Fibroblast of lung (primary cell): ENCODE measurements around the gene DTX2.
"Not testable (repeated sequence)": the region's sequence is repeated elsewhere in the genome, so short reads cannot be mapped to it uniquely, and the experiment has no call there.

Experiments
- EZH2 ChIP-seq: IDR thresholded peaks from 2 replicates; pipeline ENCODE4 v1.5.1; 2012; ENCODE audit warnings: low read length, control low read depth, mild to moderate bottlenecking; ENCODE audit errors: missing control alignments
- TF ChIP-seq, protein P1 (sequence below), 2 donors: IDR thresholded peaks in 1 of 2; conservative IDR thresholded peaks in 1 of 2; 1 replicate in 1 of 2; 2 replicates in 1 of 2; pipeline ENCODE4 v1.5.1; 2011 to 2012; ENCODE audit warnings: low read length in 2 of 2, control low read depth in 1 of 2, inconsistent platforms in 1 of 2, low read depth in 1 of 2, mild to moderate bottlenecking in 1 of 2

DNA sequence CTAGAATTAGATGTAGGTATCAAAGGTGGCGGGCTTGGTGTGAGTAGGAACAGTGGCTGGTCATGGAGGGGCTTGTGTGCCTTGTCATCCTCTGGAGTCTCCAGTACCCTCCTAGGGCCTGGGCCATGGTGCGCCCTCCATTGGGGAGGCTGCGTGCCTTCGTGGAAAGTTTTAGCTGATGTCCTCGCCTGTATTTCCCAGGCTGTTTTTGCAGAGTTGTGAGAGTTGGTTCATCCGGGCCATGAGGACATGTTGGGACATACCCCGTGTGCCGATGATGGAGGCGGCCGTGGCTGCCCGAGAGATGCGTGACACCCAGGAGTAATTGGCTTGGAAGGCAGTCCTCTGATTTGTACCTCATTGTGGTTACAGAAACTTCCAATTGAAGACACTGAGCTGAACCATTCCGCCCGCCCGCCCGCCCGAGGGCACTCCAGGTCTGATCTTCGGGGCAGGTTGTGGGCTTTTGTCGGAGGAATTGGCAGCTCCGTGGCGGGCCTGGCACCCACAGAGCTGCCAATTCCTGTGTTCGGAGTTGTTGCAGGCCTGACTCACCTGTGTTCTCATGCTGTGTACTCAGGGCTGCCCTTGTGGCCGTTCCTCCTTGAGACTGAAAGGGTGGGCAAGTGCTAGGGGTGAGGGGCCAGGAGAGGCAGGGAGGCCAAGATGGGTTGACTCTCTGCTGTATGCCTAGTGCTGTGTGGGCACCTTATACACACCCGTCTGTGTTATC lies 15.4 kb downstream of the DTX2 start:
- not testable (repeated sequence) for TF ChIP-seq EZH2
- TF ChIP-seq, protein P1, sequence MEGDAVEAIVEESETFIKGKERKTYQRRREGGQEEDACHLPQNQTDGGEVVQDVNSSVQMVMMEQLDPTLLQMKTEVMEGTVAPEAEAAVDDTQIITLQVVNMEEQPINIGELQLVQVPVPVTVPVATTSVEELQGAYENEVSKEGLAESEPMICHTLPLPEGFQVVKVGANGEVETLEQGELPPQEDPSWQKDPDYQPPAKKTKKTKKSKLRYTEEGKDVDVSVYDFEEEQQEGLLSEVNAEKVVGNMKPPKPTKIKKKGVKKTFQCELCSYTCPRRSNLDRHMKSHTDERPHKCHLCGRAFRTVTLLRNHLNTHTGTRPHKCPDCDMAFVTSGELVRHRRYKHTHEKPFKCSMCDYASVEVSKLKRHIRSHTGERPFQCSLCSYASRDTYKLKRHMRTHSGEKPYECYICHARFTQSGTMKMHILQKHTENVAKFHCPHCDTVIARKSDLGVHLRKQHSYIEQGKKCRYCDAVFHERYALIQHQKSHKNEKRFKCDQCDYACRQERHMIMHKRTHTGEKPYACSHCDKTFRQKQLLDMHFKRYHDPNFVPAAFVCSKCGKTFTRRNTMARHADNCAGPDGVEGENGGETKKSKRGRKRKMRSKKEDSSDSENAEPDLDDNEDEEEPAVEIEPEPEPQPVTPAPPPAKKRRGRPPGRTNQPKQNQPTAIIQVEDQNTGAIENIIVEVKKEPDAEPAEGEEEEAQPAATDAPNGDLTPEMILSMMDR (conservative IDR thresholded peaks at IDR 0.05 in 1 of 2, IDR thresholded peaks at IDR 0.05 in 1 of 2; ENCODE audit: low read depth in 1 of 2, low read length in 2 of 2), result not testable (repeated sequence)
